Measurements from ENCODE around the gene ALK. TPM values are rescaled to one million over a fixed set of nuclear protein-coding genes. Genes with fewer than 3 reads are reported as not detected.

Gene ALK
- total and polyA plus RNA-seq, 2 donors (not counting 1 experiment from before 2014, with no cell fraction given): under 0.01 to 0.02 TPM

GRCh38 chr2:29650631-29651097, 270.7 kb downstream of the ALK start:
- Histone ChIP-seq H3K27ac (ENCODE audit: insufficient read depth, low read length) (no peak overlapping the region), H3K4me3 (replicated peaks in 1 of 4; ENCODE audit: control extremely low read depth in 1 of 4, insufficient read depth in 1 of 4, low read depth in 3 of 4, low read length in 4 of 4) (no peak overlapping the region), H3K79me2 (ENCODE audit: control insufficient read depth, insufficient read depth, low read length) (no peaks in the 10 kb centered on the region), H3K9ac (ENCODE audit: insufficient read depth, low read length) (no peak overlapping the region), H3K9me3 (ENCODE audit: control insufficient read depth, insufficient read depth, low read depth, low read length) (no peaks in the 10 kb centered on the region), H3K27me3 (ENCODE audit: control insufficient read depth, insufficient read depth, low read length) (no peaks in the 10 kb centered on the region), H3K4me2 (ENCODE audit: extremely low read depth, insufficient read depth, low read length) (no peak overlapping the region), H4K20me1 (ENCODE audit: control insufficient read depth, extremely low read depth, insufficient read depth, low read length) (no peaks in the 10 kb centered on the region), H3K36me3 (ENCODE audit: control insufficient read depth, insufficient read depth, low read length) (no peaks in the 10 kb centered on the region), H2AFZ (ENCODE audit: low read length) (no peak overlapping the region), H3K4me1 (ENCODE audit: control insufficient read depth, extremely low read depth, insufficient read depth, low read length) (no peaks in the 10 kb centered on the region)
- no peak for DNase-seq (ENCODE audit: low read depth in 2 of 2)
- TF ChIP-seq CTCF (conservative IDR thresholded peaks at IDR 0.05 in 1 of 2, IDR thresholded peaks at IDR 0.05 in 1 of 2; ENCODE audit: low read depth in 1 of 2, low read length in 2 of 2) (no peak), EZH2 (IDR thresholded peaks at IDR 0.05; ENCODE audit: low read length, missing control alignments) (no peak)

- H3K27me3 ChIP-seq (ENCODE audit: control insufficient read depth, insufficient read depth, low read length): no peaks in the 10 kb centered on the region
- H3K79me2 ChIP-seq (ENCODE audit: control insufficient read depth, insufficient read depth, low read length): no peaks in the 10 kb centered on the region
- no peak for DNase-seq (ENCODE audit: low read depth in 2 of 2)
- no peaks in the 10 kb centered on the region for H4K20me1 ChIP-seq (ENCODE audit: control insufficient read depth, extremely low read depth, insufficient read depth, low read length)
- no peak overlapping the region for H2AFZ ChIP-seq (ENCODE audit: low read length)
- H3K36me3 ChIP-seq (ENCODE audit: control insufficient read depth, insufficient read depth, low read length): no peaks in the 10 kb centered on the region
- no peak overlapping the region for H3K4me3 ChIP-seq (replicated peaks in 1 of 4; ENCODE audit: control extremely low read depth in 1 of 4, insufficient read depth in 1 of 4, low read depth in 3 of 4, low read length in 4 of 4)
- no peak overlapping the region for H3K27ac ChIP-seq (ENCODE audit: insufficient read depth, low read length)
- TF ChIP-seq CTCF (conservative IDR thresholded peaks at IDR 0.05 in 1 of 2, IDR thresholded peaks at IDR 0.05 in 1 of 2; ENCODE audit: low read depth in 1 of 2, low read length in 2 of 2) (no peak), EZH2 (IDR thresholded peaks at IDR 0.05; ENCODE audit: low read length, missing control alignments) (no peak)
- no peaks in the 10 kb centered on the region for H3K4me1 ChIP-seq (ENCODE audit: control insufficient read depth, extremely low read depth, insufficient read depth, low read length)
- no peak overlapping the region for H3K9ac ChIP-seq (ENCODE audit: insufficient read depth, low read length)
- no peak overlapping the region for H3K4me2 ChIP-seq (ENCODE audit: extremely low read depth, insufficient read depth, low read length)
- no peaks in the 10 kb centered on the region for H3K9me3 ChIP-seq (ENCODE audit: control insufficient read depth, insufficient read depth, low read depth, low read length)
Observed at GRCh38 chr2:29644949-29645348, 276.4 kb downstream of the ALK start.

- Histone ChIP-seq H3K4me2 (ENCODE audit: extremely low read depth, insufficient read depth, low read length) (no peak overlapping the region), H3K4me1 (ENCODE audit: control insufficient read depth, extremely low read depth, insufficient read depth, low read length) (no peaks in the 10 kb centered on the region), H2AFZ (ENCODE audit: low read length) (no peak overlapping the region), H3K9me3 (ENCODE audit: control insufficient read depth, insufficient read depth, low read depth, low read length) (no peaks in the 10 kb centered on the region), H3K27me3 (ENCODE audit: control insufficient read depth, insufficient read depth, low read length) (no peaks in the 10 kb centered on the region), H3K36me3 (ENCODE audit: control insufficient read depth, insufficient read depth, low read length) (no peaks in the 10 kb centered on the region), H3K9ac (ENCODE audit: insufficient read depth, low read length) (no peak overlapping the region), H3K79me2 (ENCODE audit: control insufficient read depth, insufficient read depth, low read length) (no peaks in the 10 kb centered on the region), H3K4me3 (replicated peaks in 1 of 4; ENCODE audit: control extremely low read depth in 1 of 4, insufficient read depth in 1 of 4, low read depth in 3 of 4, low read length in 4 of 4) (no peak overlapping the region), H3K27ac (ENCODE audit: insufficient read depth, low read length) (no peak overlapping the region), H4K20me1 (ENCODE audit: control insufficient read depth, extremely low read depth, insufficient read depth, low read length) (no peaks in the 10 kb centered on the region)
- TF ChIP-seq CTCF (conservative IDR thresholded peaks at IDR 0.05 in 1 of 2, IDR thresholded peaks at IDR 0.05 in 1 of 2; ENCODE audit: low read depth in 1 of 2, low read length in 2 of 2): no peak
- TF ChIP-seq EZH2 (IDR thresholded peaks at IDR 0.05; ENCODE audit: low read length, missing control alignments): no peak
- DNase-seq (ENCODE audit: low read depth in 2 of 2): no peak
Observed at GRCh38 chr2:29643196-29643595, 278.2 kb downstream of the ALK start.
